WTC11 (cell line): ENCODE measurements around the gene PKIG. TPM values are rescaled to one million over a fixed set of nuclear protein-coding genes. Genes with fewer than 3 reads are reported as not detected.

ENCODE experiments used
- ATAC-seq: fragments of 200-7000 bp; cut with Tn5 transposase; 2 replicates; pipeline ENCODE4 v1.10.0; 2021; ENCODE audit warnings: mild to moderate bottlenecking, moderate library complexity
- CTCF ChIA-PET: fragments of 300-600 bp; sonication (Branson Sonifier 250); formaldehyde crosslinking; loops from one replicate; lab custom pipeline; 2021; ENCODE audit warnings: antibody characterized with exemption; lab: Charles Lee
- POLR2A ChIA-PET: fragments of 350-600 bp; sonication (Branson Sonifier 250); formaldehyde crosslinking; loops from one replicate; lab custom pipeline; 2021; ENCODE audit warnings: antibody characterized with exemption; lab: Charles Lee
- DNase-seq: peaks from one replicate; pipeline ENCODE4 v3.0.0; 2021; ENCODE audit warnings: low spot score
- H3K27ac Mint-ChIP-seq: 2 replicates; pipeline ENCODE4 v1.8.0; 2021; ENCODE audit warnings: mixed read lengths
- H3K27me3 Mint-ChIP-seq: 2 replicates; pipeline ENCODE4 v1.8.0; 2021; ENCODE audit warnings: low read depth, mild to moderate bottlenecking, moderate library complexity, mixed read lengths
- H3K36me3 Mint-ChIP-seq: 2 replicates; pipeline ENCODE4 v1.8.0; 2021; ENCODE audit warnings: mixed read lengths
- H3K4me1 Mint-ChIP-seq: 2 replicates; pipeline ENCODE4 v1.8.0; 2022; ENCODE audit warnings: mixed read lengths
- H3K4me3 Mint-ChIP-seq: 2 replicates; pipeline ENCODE4 v1.8.0; 2021; ENCODE audit warnings: mild to moderate bottlenecking, moderate library complexity, mixed read lengths
- H3K9me3 Mint-ChIP-seq: 2 replicates; pipeline ENCODE4 v1.8.0; 2021; ENCODE audit warnings: mixed read lengths
- ARID4B ChIP-seq: sonication (generic); formaldehyde crosslinking; IDR thresholded peaks from 2 replicates; pipeline ENCODE4 v1.8.0; 2023; ENCODE audit warnings: missing genetic modification reagents, mild to moderate bottlenecking, borderline replicate concordance
- ATF3 ChIP-seq: sonication (generic); formaldehyde crosslinking; conservative IDR thresholded peaks from 2 replicates; pipeline ENCODE4 v1.8.1; 2022; ENCODE audit warnings: mild to moderate bottlenecking, missing genetic modification reagents
- CBFB ChIP-seq: sonication (generic); formaldehyde crosslinking; IDR thresholded peaks from 2 replicates; pipeline ENCODE4 v1.8.1; 2022; ENCODE audit warnings: mild to moderate bottlenecking, low read depth, missing genetic modification reagents
- CDX4 ChIP-seq: fragments of 250-450 bp; sonication (Bioruptor Pico); IDR thresholded peaks from 2 replicates; pipeline ENCODE4 v1.9.0; 2021; ENCODE audit warnings: moderate library complexity, mild to moderate bottlenecking, inconsistent platforms, borderline replicate concordance
- FOXJ3 ChIP-seq: sonication (generic); formaldehyde crosslinking; IDR thresholded peaks from 2 replicates; pipeline ENCODE4 v1.9.0; 2021; ENCODE audit warnings: missing genetic modification reagents, mild to moderate bottlenecking, borderline replicate concordance
- HMGXB4 ChIP-seq: sonication (generic); formaldehyde crosslinking; IDR thresholded peaks from 2 replicates; pipeline ENCODE4 v1.8.1; 2023; ENCODE audit warnings: mild to moderate bottlenecking, moderate library complexity, missing genetic modification reagents
- IRF1 ChIP-seq: sonication (generic); formaldehyde crosslinking; IDR thresholded peaks from 2 replicates; pipeline ENCODE4 v1.8.0; 2023; ENCODE audit warnings: missing genetic modification reagents
- JAZF1 ChIP-seq: fragments of 250-450 bp; sonication (Bioruptor Pico); IDR thresholded peaks from 2 replicates; pipeline ENCODE4 v1.9.0; 2021; ENCODE audit warnings: moderate library complexity, mild to moderate bottlenecking, inconsistent platforms
- MAX ChIP-seq: sonication (generic); formaldehyde crosslinking; IDR thresholded peaks from 2 replicates; pipeline ENCODE4 v1.8.0; 2022; ENCODE audit warnings: mild to moderate bottlenecking, missing genetic modification reagents
- NFE2L1 ChIP-seq: sonication (generic); formaldehyde crosslinking; IDR thresholded peaks from 2 replicates; pipeline ENCODE4 v1.8.1; 2023; ENCODE audit warnings: missing genetic modification reagents
- SMAD4 ChIP-seq: sonication (generic); formaldehyde crosslinking; IDR thresholded peaks from 2 replicates; pipeline ENCODE4 v1.8.0; 2022; ENCODE audit warnings: mild to moderate bottlenecking, missing genetic modification reagents
- STAT6 ChIP-seq: sonication (generic); formaldehyde crosslinking; conservative IDR thresholded peaks from 2 replicates; pipeline ENCODE4 v1.8.1; 2023; ENCODE audit warnings: mild to moderate bottlenecking, low read depth, missing genetic modification reagents, moderate library complexity
- USF1 ChIP-seq: sonication (generic); formaldehyde crosslinking; IDR thresholded peaks from 2 replicates; pipeline ENCODE4 v1.8.0; 2022; ENCODE audit warnings: mild to moderate bottlenecking, missing genetic modification reagents
- USF2 ChIP-seq: sonication (generic); formaldehyde crosslinking; IDR thresholded peaks from 2 replicates; pipeline ENCODE4 v1.8.1; 2023; ENCODE audit warnings: mild to moderate bottlenecking, missing genetic modification reagents, moderate library complexity
- ZNF219 ChIP-seq: sonication (generic); formaldehyde crosslinking; IDR thresholded peaks from 2 replicates; pipeline ENCODE4 v1.8.0; 2023; ENCODE audit warnings: missing genetic modification reagents, mild to moderate bottlenecking, borderline replicate concordance
- ZNF232 ChIP-seq: sonication (generic); formaldehyde crosslinking; IDR thresholded peaks from 2 replicates; pipeline ENCODE4 v1.8.0; 2022; ENCODE audit warnings: mild to moderate bottlenecking, missing genetic modification reagents
- ZNF263 ChIP-seq: sonication (generic); formaldehyde crosslinking; IDR thresholded peaks from 2 replicates; pipeline ENCODE4 v1.8.1; 2022; ENCODE audit warnings: low read depth, mild to moderate bottlenecking, moderate library complexity, missing genetic modification reagents
- total RNA-seq: library from RNA; stranded (reverse); gene quantifications from 3 replicates; pipeline ENCODE4 v1.2.3, GENCODE V29; 2021

Gene PKIG
- total RNA-seq, 1 experiment from 2014 or later, result 22.7 TPM

- H3K27me3 Mint-ChIP-seq, result no peaks in the 10 kb centered on the region
- H3K4me3 Mint-ChIP-seq, result no peak overlapping the region
- H3K27ac Mint-ChIP-seq, result peak overlapping the region; percentile 21; the same call in 1 of the 2 replicates
- ChIA-PET POLR2A (no interaction called here), CTCF (interaction anchor here (0.7 to 1.3 kb wide), 2 partner anchors 23 to 57 kb away, joined by 3 read pairs; no protein-coding TSS in a partner anchor)
- DNase-seq (no peak), ATAC-seq (no peak)
- H3K9me3 Mint-ChIP-seq, result no peaks in the 10 kb centered on the region
- no peaks in the 10 kb centered on the region for H3K36me3 Mint-ChIP-seq
- TF ChIP-seq FOXJ3 (CRISPR knock-in tag) (no peak), ZNF232 (no peak), MAX (CRISPR knock-in tag) (no peak), CDX4 (CRISPR knock-in tag) (no peak), ZNF219 (CRISPR knock-in tag) (no peak), SMAD4 (CRISPR knock-in tag) (no peak), IRF1 (CRISPR knock-in tag) (no peak), USF2 (CRISPR knock-in tag) (no peak), STAT6 (CRISPR knock-in tag) (no peak), JAZF1 (CRISPR knock-in tag) (no peak), CBFB (CRISPR knock-in tag) (no peak), ATF3 (no peak), HMGXB4 (CRISPR knock-in tag) (no peak), NFE2L1 (CRISPR knock-in tag) (no peak), USF1 (CRISPR knock-in tag) (no peak), ZNF263 (no peak), ARID4B (CRISPR knock-in tag) (no peak)
- no peaks in the 10 kb centered on the region for H3K4me1 Mint-ChIP-seq
Measured at GRCh38 chr20:44552950-44553908, 29.1 kb upstream of the PKIG start.
